HG02642 (cell line): ENCODE measurements around the gene PLPPR3.

Source experiments
- ATAC-seq: cut with Tn5 transposase; IDR thresholded peaks from one replicate; pipeline ENCODE4 v1.9.1; 2021; ENCODE audit warnings: mild to moderate bottlenecking; ENCODE audit not compliant: unreplicated experiment, poor library complexity

The PLPPR3 gene

GRCh38 chr19:781800-782184 lies 40.0 kb downstream of the PLPPR3 start:
- no peak for ATAC-seq

GRCh38 chr19:780935-781334 lies 40.8 kb downstream of the PLPPR3 start:
- ATAC-seq = no peak

- no peak for ATAC-seq
Observed at GRCh38 chr19:778910-779653, 42.7 kb downstream of the PLPPR3 start.

- no peak for ATAC-seq
Observed at GRCh38 chr19:776549-776948, 45.2 kb downstream of the PLPPR3 start.

- no peak for ATAC-seq
Observed at GRCh38 chr19:772730-773436, 48.9 kb downstream of the PLPPR3 start.

- ATAC-seq = no peak
Observed at GRCh38 chr19:772063-772462, 49.7 kb downstream of the PLPPR3 start.

- no peak for ATAC-seq
Observed at GRCh38 chr19:771332-771785, 50.4 kb downstream of the PLPPR3 start.

- ATAC-seq = no peak
Observed at GRCh38 chr19:769616-770015, 52.1 kb downstream of the PLPPR3 start.

GRCh38 chr19:768424-768823 lies 53.3 kb downstream of the PLPPR3 start:
- ATAC-seq = no peak

GRCh38 chr19:765179-765738 lies 56.5 kb downstream of the PLPPR3 start:
- no peak for ATAC-seq

GRCh38 chr19:764301-764700 lies 57.5 kb downstream of the PLPPR3 start:
- no peak for ATAC-seq

GRCh38 chr19:763869-764268 lies 57.9 kb downstream of the PLPPR3 start:
- no peak for ATAC-seq

GRCh38 chr19:763181-763580 lies 58.6 kb downstream of the PLPPR3 start:
- no peak for ATAC-seq
